ENCODE results near the gene SULT1E1.

DNA sequence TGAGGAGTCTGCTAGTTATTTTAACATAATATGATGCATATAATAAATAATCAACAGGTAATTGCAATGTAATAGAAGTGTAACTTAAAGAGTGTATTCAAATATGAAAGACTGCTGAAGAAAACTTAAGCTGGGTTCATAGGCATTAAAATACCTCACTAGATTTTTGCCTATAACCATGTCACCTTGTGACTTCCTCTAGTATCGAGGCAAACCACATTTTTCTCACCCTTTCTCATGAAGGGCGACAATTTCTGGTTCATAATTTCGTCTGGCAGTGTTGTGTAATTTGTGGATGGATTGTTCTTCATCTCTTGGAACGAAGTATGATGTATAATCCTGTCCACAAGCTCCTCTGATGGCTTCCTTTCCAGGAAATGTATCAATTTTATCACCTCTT lies 16.0 kb downstream of the SULT1E1 start:
- TF ChIP-seq, protein P1, sequence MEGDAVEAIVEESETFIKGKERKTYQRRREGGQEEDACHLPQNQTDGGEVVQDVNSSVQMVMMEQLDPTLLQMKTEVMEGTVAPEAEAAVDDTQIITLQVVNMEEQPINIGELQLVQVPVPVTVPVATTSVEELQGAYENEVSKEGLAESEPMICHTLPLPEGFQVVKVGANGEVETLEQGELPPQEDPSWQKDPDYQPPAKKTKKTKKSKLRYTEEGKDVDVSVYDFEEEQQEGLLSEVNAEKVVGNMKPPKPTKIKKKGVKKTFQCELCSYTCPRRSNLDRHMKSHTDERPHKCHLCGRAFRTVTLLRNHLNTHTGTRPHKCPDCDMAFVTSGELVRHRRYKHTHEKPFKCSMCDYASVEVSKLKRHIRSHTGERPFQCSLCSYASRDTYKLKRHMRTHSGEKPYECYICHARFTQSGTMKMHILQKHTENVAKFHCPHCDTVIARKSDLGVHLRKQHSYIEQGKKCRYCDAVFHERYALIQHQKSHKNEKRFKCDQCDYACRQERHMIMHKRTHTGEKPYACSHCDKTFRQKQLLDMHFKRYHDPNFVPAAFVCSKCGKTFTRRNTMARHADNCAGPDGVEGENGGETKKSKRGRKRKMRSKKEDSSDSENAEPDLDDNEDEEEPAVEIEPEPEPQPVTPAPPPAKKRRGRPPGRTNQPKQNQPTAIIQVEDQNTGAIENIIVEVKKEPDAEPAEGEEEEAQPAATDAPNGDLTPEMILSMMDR (IDR thresholded peaks at IDR 0.05), result no peak
- no peak for TF ChIP-seq POLR2A (IDR thresholded peaks at IDR 0.05)
- no peak for TF ChIP-seq EP300 (IDR thresholded peaks at IDR 0.05)
- no peak for TF ChIP-seq POLR2AphosphoS5 (IDR thresholded peaks at IDR 0.05)
